HuH-7.5 (cell line): ENCODE results near the gene SNAPIN.
A peak's percentile ranks its signal among the peaks of the same experiment; 100 is the strongest.
"Not testable (repeated sequence)": the region's sequence is repeated elsewhere in the genome, so short reads cannot be mapped to it uniquely, and the experiment has no call there.

ENCODE experiments used
- DNase-seq: peaks from one replicate; pipeline ENCODE4 v3.0.0; 2011; ENCODE audit warnings: low spot score

The SNAPIN gene

GRCh38 chr1:153647346-153647714 lies 11.2 kb upstream of the SNAPIN start:
- DNase-seq, result no peak

- no peak for DNase-seq
Measured at GRCh38 chr1:153648000-153648643, 10.4 kb upstream of the SNAPIN start.

- DNase-seq, result no peak
Measured at GRCh38 chr1:153649137-153649862, 9.2 kb upstream of the SNAPIN start.

- no peak for DNase-seq
Measured at GRCh38 chr1:153649863-153650235, 8.7 kb upstream of the SNAPIN start.

- no peak for DNase-seq
Measured at GRCh38 chr1:153651771-153652170, 6.7 kb upstream of the SNAPIN start.

- DNase-seq, result no peak
Measured at GRCh38 chr1:153652805-153653500, 5.5 kb upstream of the SNAPIN start.

GRCh38 chr1:153655333-153655732 lies 3.2 kb upstream of the SNAPIN start:
- DNase-seq, result no peak

GRCh38 chr1:153659175-153659534 lies 652 bp downstream of the SNAPIN start:
- no peak for DNase-seq

GRCh38 chr1:153659656-153660055 lies 1.2 kb downstream of the SNAPIN start:
- no peak for DNase-seq

- no peak for DNase-seq
Measured at GRCh38 chr1:153661111-153661708, 2.7 kb downstream of the SNAPIN start.

- DNase-seq, result no peak
Measured at GRCh38 chr1:153662269-153662668, 3.8 kb downstream of the SNAPIN start.

GRCh38 chr1:153663211-153663610 lies 4.7 kb downstream of the SNAPIN start:
- no peak for DNase-seq

- DNase-seq, result no peak
Measured at GRCh38 chr1:153667439-153667838, 8.9 kb downstream of the SNAPIN start.

- not testable (repeated sequence) for DNase-seq
Measured at GRCh38 chr1:153668672-153669071, 10.2 kb downstream of the SNAPIN start.

- DNase-seq, result no peak
Measured at GRCh38 chr1:153669606-153670005, 11.1 kb downstream of the SNAPIN start.

GRCh38 chr1:153670257-153670858 lies 11.9 kb downstream of the SNAPIN start:
- DNase-seq, result no peak

- peak; percentile 98 for DNase-seq
Measured at GRCh38 chr1:153670859-153671627, 12.5 kb downstream of the SNAPIN start, which contains the start of gene ILF2. TSS of gene ILF2 (minus strand) at chr1:153670993. CDS start at chr1:153670922, 71 bp downstream.

- DNase-seq, result not testable (repeated sequence)
Measured at GRCh38 chr1:153671628-153672353, 13.3 kb downstream of the SNAPIN start.

GRCh38 chr1:153673511-153673910 lies 15.0 kb downstream of the SNAPIN start:
- no peak for DNase-seq

- peak; percentile 77 for DNase-seq
Measured at GRCh38 chr1:153677718-153678518, 19.4 kb downstream of the SNAPIN start.
